Measurements from ENCODE around the gene TCF19.
"Not testable (repeated sequence)": the region's sequence is repeated elsewhere in the genome, so short reads cannot be mapped to it uniquely, and the experiment has no call there.

- not testable (repeated sequence) for TF ChIP-seq ATF3 (IDR thresholded peaks at IDR 0.05; ENCODE audit: borderline replicate concordance, extremely low read depth, low read depth, low read length); SIN3A (IDR thresholded peaks at IDR 0.05; ENCODE audit: low read depth, low read length)
Observed at GRCh38 chr6:31185695-31186051, 27.3 kb downstream of the TCF19 start.

Data from GM12878 (cell line).